Panc1 (cell line): ENCODE results near the gene ACTG1.

ENCODE experiments used
- CTCF ChIP-seq: fragments of 450-650 bp; IDR thresholded peaks from 2 replicates; pipeline ENCODE4 v1.5.1; 2017; ENCODE audit warnings: mild to moderate bottlenecking
- POLR2AphosphoS5 ChIP-seq: IDR thresholded peaks from 2 replicates; pipeline ENCODE4 v1.6.1; 2012; ENCODE audit warnings: mild to moderate bottlenecking, low read depth, low read length, moderate library complexity
- SIN3A ChIP-seq: IDR thresholded peaks from 2 replicates; pipeline ENCODE4 v1.6.1; 2012; ENCODE audit warnings: low read depth, mild to moderate bottlenecking, low read length, moderate library complexity, borderline replicate concordance; ENCODE audit not compliant: insufficient read depth
- TF ChIP-seq, protein P1 (sequence below), 2 experiments: IDR thresholded peaks; 2 replicates each; pipeline ENCODE4 v1.6.1; 2011 to 2012; ENCODE audit warnings: low read depth in 2 of 2, control low read depth in 1 of 2, low read length in 1 of 2, mild to moderate bottlenecking in 1 of 2, moderate library complexity in 1 of 2; ENCODE audit not compliant: insufficient read depth in 1 of 2

GRCh38 chr17:81486199-81486810 is 26.3 kb downstream of the ACTG1 start:
- TF ChIP-seq CTCF: no peak
- TF ChIP-seq, protein P1, sequence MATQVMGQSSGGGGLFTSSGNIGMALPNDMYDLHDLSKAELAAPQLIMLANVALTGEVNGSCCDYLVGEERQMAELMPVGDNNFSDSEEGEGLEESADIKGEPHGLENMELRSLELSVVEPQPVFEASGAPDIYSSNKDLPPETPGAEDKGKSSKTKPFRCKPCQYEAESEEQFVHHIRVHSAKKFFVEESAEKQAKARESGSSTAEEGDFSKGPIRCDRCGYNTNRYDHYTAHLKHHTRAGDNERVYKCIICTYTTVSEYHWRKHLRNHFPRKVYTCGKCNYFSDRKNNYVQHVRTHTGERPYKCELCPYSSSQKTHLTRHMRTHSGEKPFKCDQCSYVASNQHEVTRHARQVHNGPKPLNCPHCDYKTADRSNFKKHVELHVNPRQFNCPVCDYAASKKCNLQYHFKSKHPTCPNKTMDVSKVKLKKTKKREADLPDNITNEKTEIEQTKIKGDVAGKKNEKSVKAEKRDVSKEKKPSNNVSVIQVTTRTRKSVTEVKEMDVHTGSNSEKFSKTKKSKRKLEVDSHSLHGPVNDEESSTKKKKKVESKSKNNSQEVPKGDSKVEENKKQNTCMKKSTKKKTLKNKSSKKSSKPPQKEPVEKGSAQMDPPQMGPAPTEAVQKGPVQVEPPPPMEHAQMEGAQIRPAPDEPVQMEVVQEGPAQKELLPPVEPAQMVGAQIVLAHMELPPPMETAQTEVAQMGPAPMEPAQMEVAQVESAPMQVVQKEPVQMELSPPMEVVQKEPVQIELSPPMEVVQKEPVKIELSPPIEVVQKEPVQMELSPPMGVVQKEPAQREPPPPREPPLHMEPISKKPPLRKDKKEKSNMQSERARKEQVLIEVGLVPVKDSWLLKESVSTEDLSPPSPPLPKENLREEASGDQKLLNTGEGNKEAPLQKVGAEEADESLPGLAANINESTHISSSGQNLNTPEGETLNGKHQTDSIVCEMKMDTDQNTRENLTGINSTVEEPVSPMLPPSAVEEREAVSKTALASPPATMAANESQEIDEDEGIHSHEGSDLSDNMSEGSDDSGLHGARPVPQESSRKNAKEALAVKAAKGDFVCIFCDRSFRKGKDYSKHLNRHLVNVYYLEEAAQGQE (IDR thresholded peaks at IDR 0.05; ENCODE audit: insufficient read depth in 1 of 2, low read depth in 2 of 2, low read length in 1 of 2): no peak
- TF ChIP-seq SIN3A: no peak
- no peak for TF ChIP-seq POLR2AphosphoS5
